ENCODE results near the gene SLC46A2.

The SLC46A2 gene

DNA sequence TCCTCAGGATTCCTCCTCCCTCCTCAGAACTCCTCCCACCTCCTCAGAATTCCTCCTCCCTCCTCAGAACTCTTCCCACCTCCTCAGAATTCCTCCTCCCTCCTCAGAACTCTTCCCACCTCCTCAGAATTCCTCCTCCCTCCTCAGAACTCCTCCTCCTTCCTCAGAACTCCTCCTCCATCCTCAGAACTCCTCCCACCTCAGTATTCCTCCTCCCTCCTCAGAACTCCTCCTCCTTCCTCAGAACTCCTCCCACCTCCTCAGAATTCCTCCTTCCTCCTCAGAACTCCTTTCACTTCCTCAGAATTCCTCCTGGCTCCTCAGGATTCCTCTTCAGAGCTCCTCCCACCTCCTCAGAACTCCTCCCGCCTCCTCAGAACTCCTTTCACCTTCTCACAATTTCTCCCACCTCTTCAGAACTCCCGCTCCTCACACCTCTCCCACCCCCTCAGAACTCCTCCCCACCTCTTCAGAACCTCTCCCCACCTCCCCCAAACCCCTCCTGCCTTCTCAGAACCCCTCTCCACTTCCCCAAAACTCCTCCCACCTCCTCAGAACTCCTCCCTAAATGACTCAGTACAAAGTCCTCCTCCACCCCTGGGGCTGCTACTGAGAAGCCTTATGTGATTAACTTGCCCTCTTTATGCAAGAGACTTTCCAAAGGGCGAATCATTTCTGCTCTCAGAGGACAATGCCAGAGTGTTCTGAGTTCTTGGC lies 23.2 kb downstream of the SLC46A2 start:
- H3K9me3 Mint-ChIP-seq, result peaks cover 3% of the 10 kb centered on the region
- H3K27me3 Mint-ChIP-seq (ENCODE audit: low read depth, poor library complexity), result peaks cover 15% of the 10 kb centered on the region
- DNase-seq, result no peak
- H3K36me3 Mint-ChIP-seq (ENCODE audit: low read depth), result peaks cover 45% of the 10 kb centered on the region
- H3K27ac Mint-ChIP-seq, result peak overlapping the region; percentile 90
- TF ChIP-seq CTCF (IDR thresholded peaks at IDR 0.05), result no peak
- peaks cover 52% of the 10 kb centered on the region for H3K4me1 Mint-ChIP-seq
- no peak overlapping the region for H3K4me3 Mint-ChIP-seq

DNA sequence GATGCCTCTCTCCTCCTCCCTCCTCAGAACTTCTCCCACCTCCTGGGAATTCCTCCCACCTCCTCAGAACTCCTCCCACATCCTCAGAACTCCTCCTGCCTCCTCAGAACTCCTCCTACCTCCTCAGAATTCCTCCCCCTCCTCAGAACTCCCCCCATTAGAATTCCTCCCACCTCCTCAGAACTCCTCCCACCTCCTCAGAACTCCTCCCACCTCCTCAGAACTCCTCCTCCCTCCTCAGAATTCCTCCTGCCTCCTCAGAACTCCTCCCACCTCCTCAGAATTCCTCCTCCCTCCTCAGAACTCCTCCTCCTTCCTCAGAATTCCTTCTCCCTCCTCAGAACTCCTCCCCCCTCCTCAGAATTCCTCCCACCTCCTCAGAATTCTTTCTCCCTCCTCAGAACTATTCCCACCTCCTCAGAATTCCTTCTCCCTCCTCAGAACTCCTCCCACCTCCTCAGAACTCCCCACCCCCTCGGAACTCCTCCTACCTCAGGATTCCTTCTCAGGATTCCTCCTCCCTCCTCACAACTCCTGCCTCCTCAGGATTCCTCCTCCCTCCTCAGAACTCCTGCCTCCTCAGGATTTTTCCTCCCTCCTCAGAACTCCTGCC lies 23.9 kb downstream of the SLC46A2 start:
- Mint-ChIP-seq H3K4me3 (no peak overlapping the region), H3K9me3 (peaks cover 3% of the 10 kb centered on the region), H3K27ac (no peak overlapping the region), H3K27me3 (ENCODE audit: low read depth, poor library complexity) (peaks cover 15% of the 10 kb centered on the region), H3K4me1 (peaks cover 54% of the 10 kb centered on the region), H3K36me3 (ENCODE audit: low read depth) (peaks cover 41% of the 10 kb centered on the region)
- DNase-seq, result no peak
- TF ChIP-seq CTCF (IDR thresholded peaks at IDR 0.05), result no peak

- Mint-ChIP-seq H3K4me1 (peaks cover 49% of the 10 kb centered on the region), H3K27me3 (ENCODE audit: low read depth, poor library complexity) (peaks cover 12% of the 10 kb centered on the region), H3K36me3 (ENCODE audit: low read depth) (peaks cover 47% of the 10 kb centered on the region), H3K4me3 (no peak overlapping the region), H3K9me3 (peaks cover 3% of the 10 kb centered on the region), H3K27ac (peak overlapping the region; percentile 40)
- TF ChIP-seq CTCF (IDR thresholded peaks at IDR 0.05), result no peak
- DNase-seq, result no peak
Measured at GRCh38 chr9:112864982-112865381, 25.7 kb downstream of the SLC46A2 start.

DNA sequence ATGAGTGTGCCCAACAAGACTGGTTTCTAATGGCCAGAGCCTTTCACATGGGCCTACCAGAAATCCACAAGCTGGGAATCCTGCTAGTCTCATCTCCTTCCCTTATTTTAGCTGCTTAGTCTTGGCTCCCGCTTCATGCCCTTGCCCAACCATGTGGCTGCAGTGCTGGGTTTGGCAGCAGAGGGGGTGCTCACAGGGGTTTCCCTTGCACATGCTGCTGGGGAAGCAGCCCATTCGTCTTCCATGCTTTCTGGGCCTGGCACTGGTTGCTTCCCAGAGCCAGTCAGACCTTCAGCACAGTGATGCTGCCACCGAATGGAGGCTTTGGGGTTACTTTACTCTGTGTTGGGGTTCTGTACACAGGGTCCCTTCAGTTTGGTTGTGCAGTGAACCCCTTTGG lies 26.3 kb downstream of the SLC46A2 start:
- peaks cover 43% of the 10 kb centered on the region for H3K4me1 Mint-ChIP-seq
- H3K27ac Mint-ChIP-seq, result no peak overlapping the region
- no peak for TF ChIP-seq CTCF (IDR thresholded peaks at IDR 0.05)
- peaks cover 12% of the 10 kb centered on the region for H3K27me3 Mint-ChIP-seq (ENCODE audit: low read depth, poor library complexity)
- DNase-seq, result no peak
- H3K36me3 Mint-ChIP-seq (ENCODE audit: low read depth), result peaks cover 47% of the 10 kb centered on the region
- no peak overlapping the region for H3K4me3 Mint-ChIP-seq
- H3K9me3 Mint-ChIP-seq, result peaks cover 3% of the 10 kb centered on the region

DNA sequence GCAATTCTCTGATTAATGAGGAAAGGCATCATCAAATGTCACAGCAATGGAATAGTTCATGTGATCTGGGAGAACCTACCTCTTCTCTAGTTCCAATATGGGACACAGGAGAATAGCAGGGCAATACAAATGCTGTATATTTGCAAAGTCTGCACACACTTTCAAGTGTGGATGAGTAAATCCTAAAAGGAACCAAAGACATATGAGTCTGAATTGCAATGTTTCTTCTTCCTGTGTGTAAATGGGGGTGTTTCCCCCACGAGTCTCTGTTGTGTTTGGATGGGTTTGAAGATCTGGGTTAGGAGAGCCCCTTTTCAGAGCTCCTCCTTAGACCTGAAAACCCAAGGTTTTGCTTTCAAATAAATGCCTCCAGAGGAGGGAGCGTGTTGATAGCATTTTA lies 26.9 kb downstream of the SLC46A2 start:
- Mint-ChIP-seq H3K27me3 (ENCODE audit: low read depth, poor library complexity) (peaks cover 12% of the 10 kb centered on the region), H3K9me3 (peaks cover 3% of the 10 kb centered on the region), H3K4me1 (peaks cover 39% of the 10 kb centered on the region), H3K4me3 (no peak overlapping the region), H3K27ac (no peak overlapping the region), H3K36me3 (ENCODE audit: low read depth) (peaks cover 47% of the 10 kb centered on the region)
- TF ChIP-seq CTCF (IDR thresholded peaks at IDR 0.05), result no peak
- no peak for DNase-seq

GRCh38 chr9:112863214-112863613 lies 27.5 kb downstream of the SLC46A2 start:
- H3K4me3 Mint-ChIP-seq, result no peak overlapping the region
- peaks cover 12% of the 10 kb centered on the region for H3K27me3 Mint-ChIP-seq (ENCODE audit: low read depth, poor library complexity)
- peaks cover 43% of the 10 kb centered on the region for H3K36me3 Mint-ChIP-seq (ENCODE audit: low read depth)
- DNase-seq, result no peak
- H3K27ac Mint-ChIP-seq, result peak overlapping the region; percentile 4
- no peak for TF ChIP-seq CTCF (IDR thresholded peaks at IDR 0.05)
- peaks cover 38% of the 10 kb centered on the region for H3K4me1 Mint-ChIP-seq
- peaks cover 3% of the 10 kb centered on the region for H3K9me3 Mint-ChIP-seq

All from nephron progenitor cell (in vitro differentiated cells).